K562 (cell line): ENCODE measurements around the gene BAHD1. TPM values are rescaled to one million over a fixed set of nuclear protein-coding genes. Genes with fewer than 3 reads are reported as not detected.

Source experiments
- CTCF ChIP-seq, 3 experiments: IDR thresholded peaks in 2 of 3; conservative IDR thresholded peaks in 1 of 3; 2 replicates each; pipeline ENCODE4 v1.5.1; 2011 to 2012; ENCODE audit warnings: low read length in 3 of 3, mild to moderate bottlenecking in 3 of 3, control low read depth in 2 of 3, improper control_type of control experiment in 1 of 3, inconsistent platforms in 1 of 3, low read depth in 1 of 3, mixed read lengths in 1 of 3, moderate library complexity in 1 of 3; ENCODE audit not compliant: insufficient read depth in 2 of 3
- GTF3C2 ChIP-seq: IDR thresholded peaks from 3 replicates; pipeline ENCODE4 v1.6.1; 2011; ENCODE audit warnings: borderline replicate concordance, mild to moderate bottlenecking, moderate library complexity; ENCODE audit not compliant: insufficient read length; ENCODE audit errors: extremely low read depth
- HMGN3 ChIP-seq: IDR thresholded peaks from 2 replicates; pipeline ENCODE4 v1.6.1; 2011; ENCODE audit warnings: borderline replicate concordance, low read depth, mild to moderate bottlenecking, mixed read lengths, low read length; ENCODE audit not compliant: insufficient read length; ENCODE audit errors: extremely low read depth
- MYNN ChIP-seq, 2 experiments: sonication (generic); formaldehyde crosslinking in 1 of 2; IDR thresholded peaks; 2 replicates each; pipeline versions ENCODE4 v1.5.0 to v1.6.1; 2016 to 2020; ENCODE audit warnings: antibody characterized with exemption in 1 of 2, missing genetic modification reagents in 1 of 2
- SP1 ChIP-seq: sonication (generic); formaldehyde crosslinking; IDR thresholded peaks from 2 replicates; pipeline ENCODE4 v1.8.1; 2022; ENCODE audit warnings: mild to moderate bottlenecking, missing genetic modification reagents
- SRF ChIP-seq, 2 experiments: fragments of 250-450, 450-650 bp in 1 of 2; sonication (Bioruptor Pico) in 1 of 2; sonication (generic) in 1 of 2; formaldehyde crosslinking; IDR thresholded peaks; 2 replicates each; pipeline versions ENCODE4 v1.5.0 to v1.5.1; 2020 to 2022; ENCODE audit warnings: mild to moderate bottlenecking in 1 of 2, missing genetic modification reagents in 1 of 2
- STAG1 ChIP-seq: sonication (generic); formaldehyde crosslinking; IDR thresholded peaks from 2 replicates; pipeline ENCODE4 v1.5.0; 2020; ENCODE audit warnings: missing genetic modification reagents, borderline replicate concordance
- TOE1 ChIP-seq, 2 experiments: fragments of 450-650 bp in 1 of 2; sonication (generic) in 1 of 2; formaldehyde crosslinking in 1 of 2; IDR thresholded peaks; 2 replicates each; pipeline versions ENCODE4 v1.7.1 to v1.8.0; 2016 to 2022; ENCODE audit warnings: borderline replicate concordance in 2 of 2, mild to moderate bottlenecking in 2 of 2, antibody characterized with exemption in 1 of 2, inconsistent platforms in 1 of 2, low read depth in 1 of 2, missing genetic modification reagents in 1 of 2, moderate library complexity in 1 of 2
- UBTF ChIP-seq, 2 experiments: IDR thresholded peaks; 2 replicates each; pipeline ENCODE4 v1.6.1; 2012; ENCODE audit warnings: improper control_type of control experiment in 2 of 2, low read depth in 2 of 2, low read length in 2 of 2, borderline replicate concordance in 1 of 2
- ZNF518B ChIP-seq: fragments of 250-450 bp; sonication (Bioruptor Pico); IDR thresholded peaks from 2 replicates; pipeline ENCODE4 v1.5.0; 2021; ENCODE audit warnings: mild to moderate bottlenecking, moderate library complexity
- polyA plus RNA-seq, 8 experiments: library from polyadenylated mRNA; depleted of rRNA in 4 of 8; stranded (reverse) in 5 of 8; unstranded in 3 of 8; fragments of >200 nt; fragmentation: Nextera tagmentation in 2 of 8; fragmentation: Illumina TruSeq in 1 of 8; extraction: Ambion mirVana in 2 of 8; extraction: Trizol in 1 of 8; gene quantifications; 2 replicates each; pipeline versions ENCODE4 v1.2.1 to v1.2.3, GENCODE V29; 2011 to 2014; ENCODE audit warnings: inconsistent platforms in 1 of 8, missing spikeins in 1 of 8
- total RNA-seq, 7 experiments: library from RNA; depleted of rRNA in 6 of 7; stranded (reverse); fragments of >200 nt in 6 of 7; fragmentation: Illumina TruSeq in 2 of 7; extraction: Trizol in 2 of 7; gene quantifications; 2 replicates each; pipeline versions ENCODE4 v1.2.1 to v1.2.3, GENCODE V29; 2011 to 2021; ENCODE audit warnings: low replicate concordance in 1 of 7

The BAHD1 gene
- total and polyA plus RNA-seq, 9 of the 15 experiments (the other 6 are each of a cell fraction or from before 2014, with no cell fraction given) = 0.55 to 38.5 (median 11.5) TPM

GRCh38 chr15:40421246-40422157, 19.3 kb upstream of the BAHD1 start (continued):
- TF ChIP-seq ZNF518B (CRISPR knock-in tag) = no peak
- peak; percentile 82; the same call in 1 of the 2 replicates for TF ChIP-seq STAG1 (CRISPR knock-in tag)
- TF ChIP-seq TOE1 (IDR thresholded peaks at IDR 0.05; ENCODE audit: borderline replicate concordance) = no peak
- TF ChIP-seq TOE1 (CRISPR knock-in tag; IDR thresholded peaks at IDR 0.05; ENCODE audit: borderline replicate concordance, low read depth) = no peak
- TF ChIP-seq MYNN (IDR thresholded peaks at IDR 0.05) = 0 out of 2 replicates have a peak, but pooled peaks have one; percentile 27
- TF ChIP-seq MYNN (CRISPR knock-in tag; IDR thresholded peaks at IDR 0.05) = no peak
- TF ChIP-seq SP1 (CRISPR knock-in tag) = peak; percentile 56
- no peak for TF ChIP-seq GTF3C2
- TF ChIP-seq UBTF (IDR thresholded peaks at IDR 0.05; ENCODE audit: borderline replicate concordance in 1 of 2, low read depth in 2 of 2, low read length in 2 of 2) = 0 out of 4 replicates have a peak, but pooled peaks of 1 of the 2 experiments have one; percentile 38
- no peak for TF ChIP-seq SRF (CRISPR knock-in tag; IDR thresholded peaks at IDR 0.05)
- peak; percentile 27 for TF ChIP-seq HMGN3
- peak; percentile 93 to 97 (median 94) for TF ChIP-seq CTCF (IDR thresholded peaks at IDR 0.05 in 2 of 3, conservative IDR thresholded peaks at IDR 0.05 in 1 of 3; ENCODE audit: insufficient read depth in 2 of 3, low read depth in 1 of 3, low read length in 3 of 3)
